CD4-positive, alpha-beta T cell treated with Interleukin-6 for 4 hours (primary cell): Measurements from ENCODE around the gene LMF1.

Source experiments
- DNase-seq: peaks from one replicate; pipeline ENCODE4 v3.0.0-alpha.2; 2020; ENCODE audit warnings: mixed read lengths

The LMF1 gene

DNA sequence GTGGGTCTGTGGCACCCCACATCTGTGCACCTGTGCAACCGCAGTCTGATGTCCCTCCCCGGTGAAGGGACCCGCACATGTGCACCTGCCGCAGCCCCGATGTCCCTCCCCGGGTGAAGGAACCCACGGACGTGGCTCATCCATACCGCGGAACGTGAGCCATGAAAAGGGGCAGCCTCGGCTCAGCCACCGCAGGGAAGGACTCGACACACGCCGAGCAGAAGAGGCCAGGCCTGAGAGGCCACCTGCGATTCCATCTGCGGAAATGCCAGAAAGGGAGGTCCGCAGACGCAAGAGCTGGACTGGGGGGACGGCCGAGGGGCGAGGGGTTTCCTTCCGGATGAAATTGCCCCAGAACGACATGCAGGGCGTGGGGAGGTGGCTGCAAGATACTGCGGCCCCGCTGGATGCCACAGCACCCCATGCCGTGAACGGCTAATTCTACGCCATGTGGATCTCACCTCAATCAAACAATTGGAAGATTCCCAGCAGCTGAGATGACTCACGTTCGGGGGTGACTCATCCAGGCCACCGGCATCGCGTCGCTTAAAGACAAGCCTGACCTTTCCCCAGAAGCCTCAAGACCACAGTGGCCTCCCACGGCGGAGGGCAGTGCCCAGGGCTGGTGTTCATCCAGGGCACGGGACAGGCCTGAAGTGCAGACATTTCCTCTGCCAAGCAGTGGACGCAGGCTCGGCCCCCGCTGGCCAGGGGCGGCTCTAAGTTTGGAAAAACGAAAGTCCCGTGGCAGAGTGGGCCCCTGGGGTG lies 31.8 kb upstream of the LMF1 start:
- peak; percentile 85 for DNase-seq

- no peak for DNase-seq
Observed at GRCh38 chr16:1001096-1001495, 30.3 kb upstream of the LMF1 start.

GRCh38 chr16:1000608-1001007 lies 29.8 kb upstream of the LMF1 start:
- no peak for DNase-seq

- DNase-seq: no peak
Observed at GRCh38 chr16:999677-1000076, 28.9 kb upstream of the LMF1 start.

GRCh38 chr16:998615-999014 lies 27.8 kb upstream of the LMF1 start:
- DNase-seq: no peak

DNA sequence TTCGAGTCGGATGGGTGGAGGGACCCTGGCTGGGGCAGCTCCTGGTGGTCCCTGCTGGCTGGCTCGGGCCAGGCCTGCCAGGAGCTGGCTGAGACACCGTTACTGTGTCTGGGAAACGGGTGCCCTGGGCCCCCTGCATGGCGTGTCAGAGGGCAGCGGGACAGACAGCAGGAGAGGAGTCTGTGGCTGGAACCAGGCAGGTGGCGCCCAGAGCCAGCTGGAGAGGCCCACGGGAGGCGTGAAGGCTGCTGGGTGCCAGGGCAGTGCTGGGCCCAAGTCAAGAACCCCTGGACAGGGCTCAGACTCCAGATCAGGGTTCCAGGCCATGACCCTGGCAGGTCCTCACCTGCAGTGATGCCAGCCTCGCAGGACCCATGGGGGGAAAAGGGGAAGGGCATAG lies 27.4 kb upstream of the LMF1 start:
- peak; percentile 30 for DNase-seq

DNA sequence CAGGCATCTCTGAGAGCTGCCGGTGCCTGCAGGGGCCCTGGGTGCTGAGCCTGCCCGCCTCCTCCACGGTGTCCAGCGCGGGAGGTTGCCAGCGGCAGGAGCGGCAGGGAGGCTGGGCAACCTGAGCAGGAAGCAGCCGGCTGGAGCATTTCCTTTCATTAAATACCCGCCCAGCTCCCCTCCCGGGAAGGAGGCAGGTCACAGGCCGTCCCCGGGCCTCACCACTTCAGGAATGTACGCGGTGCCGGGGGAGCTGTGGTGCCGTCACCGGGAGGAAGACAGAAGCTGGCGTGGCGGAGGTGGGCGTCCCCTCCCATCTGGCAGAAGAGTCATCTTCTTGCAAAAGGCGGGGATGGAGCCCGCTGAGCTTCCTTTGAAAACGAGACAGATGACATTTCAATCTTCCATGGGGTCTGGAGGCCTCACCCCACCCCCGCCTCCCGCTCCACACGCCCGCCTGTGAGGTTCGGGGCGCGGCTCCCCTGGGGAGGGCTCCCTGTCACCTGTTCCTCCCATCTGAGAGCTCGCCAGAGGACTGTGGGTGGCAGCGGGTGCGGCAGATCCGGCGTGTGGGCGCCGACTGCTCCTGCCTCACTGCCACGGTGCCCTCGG lies 26.8 kb upstream of the LMF1 start:
- peak; percentile 84 for DNase-seq

DNA sequence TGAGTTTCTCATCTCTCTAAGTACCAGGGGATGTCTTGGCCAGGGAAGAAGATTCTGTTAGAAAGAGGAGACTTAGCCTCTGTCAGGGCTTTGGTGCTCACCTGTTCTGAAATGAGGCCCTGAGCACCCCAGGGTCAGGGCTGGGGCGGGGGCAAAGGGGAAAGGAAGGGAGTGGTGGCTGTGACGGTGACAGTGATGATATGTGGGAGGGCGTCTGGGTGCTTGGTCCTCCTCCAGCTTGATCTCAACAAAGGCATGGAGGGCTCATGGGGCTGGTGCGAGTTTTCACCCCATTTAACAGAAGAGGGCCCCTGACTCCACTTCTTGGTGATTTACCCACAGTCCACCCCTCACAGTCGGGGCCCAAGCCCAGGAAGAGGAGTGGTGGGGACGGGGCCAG lies 25.9 kb upstream of the LMF1 start:
- peak; percentile 63 for DNase-seq

- DNase-seq: no peak
Observed at GRCh38 chr16:995783-996182, 25.0 kb upstream of the LMF1 start.

DNA sequence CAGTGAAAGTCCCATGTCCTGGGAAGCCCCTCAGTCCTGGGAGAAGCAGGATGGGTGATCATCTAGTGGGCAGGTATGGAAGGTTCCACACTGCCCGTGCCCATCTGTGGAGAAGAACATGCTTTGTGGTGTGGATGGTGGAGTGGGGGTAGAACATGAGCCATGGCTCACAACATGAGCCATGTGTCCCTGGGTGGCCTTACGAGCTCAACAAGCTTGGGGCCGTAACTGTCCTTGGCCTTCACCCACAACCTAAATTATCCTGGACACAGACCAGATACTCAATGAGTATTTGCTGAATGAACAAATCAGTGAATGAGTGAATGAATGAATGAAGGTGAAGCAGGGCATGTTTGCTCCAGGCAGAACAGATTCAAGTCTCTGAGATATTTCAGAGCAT lies 24.3 kb upstream of the LMF1 start:
- no peak for DNase-seq

DNA sequence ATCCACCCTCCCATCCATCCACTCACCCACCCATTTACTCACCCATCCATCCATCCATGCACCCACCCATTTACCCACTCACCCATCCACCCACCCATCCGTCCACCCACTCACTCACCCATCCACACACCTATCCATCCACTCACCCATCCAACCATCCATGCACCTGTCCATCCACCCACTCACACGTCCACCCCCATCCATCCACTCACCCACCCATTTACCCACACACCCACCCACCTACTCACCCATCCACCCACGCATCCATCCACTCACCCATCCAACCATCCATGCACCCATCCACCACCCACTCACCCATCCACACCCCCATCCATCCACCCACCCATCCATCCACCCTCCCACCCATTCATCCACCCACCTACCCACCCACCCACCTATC lies 22.9 kb upstream of the LMF1 start:
- no peak for DNase-seq

DNA sequence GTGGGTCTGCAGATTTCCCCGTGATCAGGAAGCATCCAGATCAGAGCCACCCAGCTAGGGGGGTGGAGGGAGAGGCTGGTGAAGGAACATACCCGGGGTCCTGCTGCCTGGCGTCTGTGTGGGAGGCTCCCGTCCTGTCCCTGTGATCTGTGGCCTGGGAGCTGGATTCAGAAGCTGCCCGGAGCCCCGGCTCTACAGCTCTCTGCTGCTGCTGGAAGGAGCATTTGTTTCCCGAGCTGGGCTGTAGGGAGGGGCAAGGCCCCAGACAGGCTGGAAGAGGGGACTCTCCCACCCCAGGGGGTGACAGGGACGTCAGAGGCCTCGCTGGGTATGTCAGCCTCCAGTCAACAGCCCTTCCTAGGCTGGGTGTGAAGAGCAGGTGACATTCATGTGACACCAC lies 21.0 kb upstream of the LMF1 start:
- no peak for DNase-seq

- no peak for DNase-seq
Observed at GRCh38 chr16:991345-991744, 20.6 kb upstream of the LMF1 start.

DNA sequence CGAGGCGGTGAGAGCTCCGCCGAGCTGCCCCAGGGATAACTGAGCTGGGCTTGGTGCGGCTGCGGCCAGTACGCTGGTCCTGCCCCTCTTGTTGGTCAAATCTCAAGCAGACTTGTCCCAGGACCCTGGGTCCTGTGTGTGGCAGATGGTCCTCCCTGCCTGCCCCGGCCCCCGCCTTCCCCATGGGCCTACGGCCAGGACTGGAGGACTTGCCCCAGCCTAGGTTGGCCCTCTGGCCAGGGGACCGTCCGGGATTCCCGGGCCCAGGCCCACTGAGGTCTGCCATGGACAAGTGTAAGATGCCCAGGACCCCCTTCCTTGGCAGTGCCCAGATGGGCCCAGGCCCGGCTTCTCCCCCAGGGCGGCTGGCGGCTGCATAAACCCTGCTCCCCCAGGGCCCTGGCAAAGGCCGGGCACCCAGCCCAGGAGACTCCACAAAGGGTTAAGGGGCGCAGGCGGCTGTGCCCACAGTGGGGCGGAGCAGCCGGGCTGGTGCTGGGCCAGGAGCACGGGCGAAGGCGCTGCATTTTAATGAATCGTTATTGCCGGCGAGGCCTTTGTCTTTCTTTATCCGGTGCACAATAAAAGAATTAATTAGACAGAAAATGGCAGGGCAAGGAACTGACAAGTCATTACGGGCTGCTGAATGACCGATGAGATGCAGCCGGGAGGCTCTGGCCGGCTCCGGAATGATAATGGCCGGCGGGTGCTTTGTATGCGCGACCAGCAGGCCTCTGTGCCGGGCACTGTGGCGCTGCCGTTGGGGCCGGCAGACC lies 19.9 kb upstream of the LMF1 start:
- DNase-seq: no peak

- no peak for DNase-seq
Observed at GRCh38 chr16:989354-989814, 18.6 kb upstream of the LMF1 start.

DNA sequence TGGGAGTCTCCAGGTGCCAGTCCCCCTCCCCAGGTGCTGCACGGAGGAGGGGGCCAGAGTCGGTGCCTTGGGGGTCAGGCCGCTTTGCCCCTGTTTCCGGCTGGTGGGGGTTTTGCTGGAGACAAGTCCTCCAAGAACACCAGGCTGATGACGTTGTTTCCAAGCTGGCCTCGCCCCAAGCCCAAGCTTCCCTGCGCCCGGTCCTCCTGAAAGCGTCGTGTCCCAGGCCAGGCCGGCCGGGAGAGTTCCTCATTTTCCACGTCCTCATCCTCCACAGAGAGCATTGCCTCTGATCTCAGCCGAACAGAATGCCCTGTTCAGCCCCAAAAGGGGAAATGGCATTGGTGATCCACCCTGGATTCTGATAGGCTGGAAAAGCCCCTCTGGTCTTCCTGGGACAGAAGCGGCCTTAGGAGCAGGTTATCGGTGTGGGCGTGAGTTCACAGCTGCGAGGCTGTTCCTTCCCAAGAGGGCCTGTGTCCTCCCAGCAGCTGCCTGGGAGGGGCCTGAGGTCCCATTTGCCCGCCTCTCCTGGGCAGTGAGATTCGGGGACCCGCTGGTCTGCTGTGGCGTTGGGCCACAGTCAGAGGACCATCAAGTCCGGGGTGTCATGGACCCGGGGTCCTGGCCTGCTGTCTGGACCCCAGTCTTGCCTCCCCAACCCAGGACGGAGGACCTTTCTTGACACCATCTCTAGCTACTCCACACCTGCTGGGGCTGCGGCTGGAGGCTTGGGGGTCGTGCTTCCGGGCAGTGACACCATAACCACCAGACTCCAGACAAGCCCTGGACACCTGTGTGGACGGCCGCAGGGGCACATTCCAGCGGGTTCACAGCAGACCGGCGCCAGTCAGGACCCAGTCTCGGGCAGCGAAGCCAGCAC lies 17.9 kb upstream of the LMF1 start:
- no peak for DNase-seq

GRCh38 chr16:987906-988305 lies 17.1 kb upstream of the LMF1 start:
- DNase-seq: no peak

- DNase-seq: no peak
Observed at GRCh38 chr16:986925-987582, 16.3 kb upstream of the LMF1 start.

GRCh38 chr16:986411-986810 lies 15.6 kb upstream of the LMF1 start:
- DNase-seq: no peak

DNA sequence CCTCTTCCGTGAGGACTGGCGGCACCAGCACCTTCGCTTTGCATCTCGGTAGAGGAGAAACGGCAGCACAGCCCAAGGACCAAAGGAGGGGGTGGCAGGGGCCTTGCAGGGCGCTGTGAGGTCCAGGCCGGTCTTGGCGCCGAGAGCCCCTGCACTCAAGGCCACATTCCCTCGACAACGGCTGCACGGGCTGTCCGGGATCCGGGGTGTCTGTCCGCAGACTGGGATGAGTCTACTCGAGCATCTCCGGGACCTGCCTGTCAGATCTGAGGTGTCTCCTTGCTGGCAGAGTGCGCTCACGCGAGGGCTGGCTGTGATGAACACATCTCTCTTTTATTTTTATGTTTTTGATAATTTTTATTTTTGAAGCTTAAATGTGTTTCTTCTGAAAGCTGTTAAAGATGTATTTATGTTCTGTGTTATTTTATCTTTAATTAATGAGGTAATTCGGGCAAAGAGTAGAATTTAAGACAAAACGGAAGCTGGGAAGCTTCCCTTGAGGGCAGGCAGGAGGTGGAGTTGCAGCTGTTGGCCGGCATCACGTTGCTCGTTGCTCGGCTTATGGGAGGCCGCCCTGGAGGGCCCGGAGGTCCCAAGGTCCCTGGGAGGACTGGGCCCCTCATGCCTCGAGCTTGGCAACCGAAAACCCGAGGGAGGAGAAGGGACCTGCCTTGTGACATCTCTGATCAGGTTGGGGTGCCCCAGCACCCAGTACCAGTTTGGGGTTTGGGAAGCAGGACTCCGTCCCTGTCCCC lies 15.0 kb upstream of the LMF1 start:
- no peak for DNase-seq
